ENCODE measurements around the gene PRR33. TPM values are rescaled to one million over a fixed set of nuclear protein-coding genes. Genes with fewer than 3 reads are reported as not detected.
"Not testable (repeated sequence)": the region's sequence is repeated elsewhere in the genome, so short reads cannot be mapped to it uniquely, and the experiment has no call there.

Gene PRR33
- total and polyA plus RNA-seq, 4 experiments from 2014 or later, result 0.18 TPM; not detected in 3

GRCh38 chr11:1878137-1879031, 13.3 kb downstream of the PRR33 start:
- H3K27ac ChIP-seq (ENCODE audit: low read depth, low read length), result no peak overlapping the region
- Mint-ChIP-seq H3K36me3 (peaks cover 0 to 16% of the 10 kb centered on the region in 2 donors), H3K4me1 (peaks cover 5 to 23% (median 16%) of the 10 kb centered on the region in 4 donors), H3K9me3 (peaks cover 0 to 1% (median 0%) of the 10 kb centered on the region in 8 donors), H3K27ac (peak overlapping the region in 1 of 7 donors; percentile 11), H3K27me3 (no peaks in the 10 kb centered on the region), H3K4me3 (no peak overlapping the region)
- no peak overlapping the region for H3K4me3 ChIP-seq (ENCODE audit: low read length in 2 of 2)
- ChIA-PET CTCF (ENCODE audit: partially characterized antibody) (interaction anchor here (1.2 kb wide), 1 partner anchor 273 kb away, joined by 3 read pairs; no protein-coding TSS in a partner anchor), POLR2A (ENCODE audit: partially characterized antibody) (interaction anchor here (0.7 to 12.3 kb wide), 3 partner anchors 20 to 39 kb away, joined by 3 to 189 read pairs (median 4); partner anchors contain the start of gene LSP1)
- peaks cover 6% of the 10 kb centered on the region for H3K36me3 ChIP-seq (ENCODE audit: insufficient read depth, low read length)
- H3K4me1 ChIP-seq (ENCODE audit: insufficient read depth, low read length), result peaks cover 13% of the 10 kb centered on the region
- no peaks in the 10 kb centered on the region for H3K27me3 ChIP-seq (ENCODE audit: insufficient read depth, low read length)
- DNase-seq, result peak in 1 of 5 donors; percentile 34
- no peaks in the 10 kb centered on the region for H3K9me3 ChIP-seq (ENCODE audit: control insufficient read depth in 1 of 2, low read length in 2 of 2)
- intact Hi-C loops (cut with micrococcal nuclease), result no loop called here

GRCh38 chr11:1877211-1878136, 14.2 kb downstream of the PRR33 start:
- CTCF ChIA-PET (ENCODE audit: partially characterized antibody), result interaction anchor here (1.0 to 2.5 kb wide), 3 partner anchors 10 to 224 kb away, joined by 3 to 7 read pairs (median 3); partner anchors contain the start of gene LSP1
- peaks cover 16% of the 10 kb centered on the region for H3K4me1 ChIP-seq (ENCODE audit: insufficient read depth, low read length)

GRCh38 chr11:1876361-1877063, 15.2 kb downstream of the PRR33 start:
- Histone ChIP-seq H3K4me1 (ENCODE audit: insufficient read depth, low read length) (peaks cover 18% of the 10 kb centered on the region), H3K27ac (ENCODE audit: low read depth, low read length) (no peak overlapping the region), H3K9me3 (ENCODE audit: control insufficient read depth in 1 of 2, low read length in 2 of 2) (no peaks in the 10 kb centered on the region), H3K4me3 (ENCODE audit: low read length in 2 of 2) (no peak overlapping the region), H3K27me3 (ENCODE audit: insufficient read depth, low read length) (no peaks in the 10 kb centered on the region), H3K36me3 (ENCODE audit: insufficient read depth, low read length) (no peaks in the 10 kb centered on the region)
- Mint-ChIP-seq H3K36me3 (peaks cover 0 to 12% of the 10 kb centered on the region in 2 donors), H3K4me1 (peaks cover 9 to 37% (median 25%) of the 10 kb centered on the region in 4 donors), H3K27me3 (no peaks in the 10 kb centered on the region), H3K9me3 (peaks cover 0 to 1% (median 0%) of the 10 kb centered on the region in 8 donors), H3K4me3 (no peak overlapping the region), H3K27ac (peak overlapping the region in 1 of 7 donors; percentile 35)
- DNase-seq, result peak in 1 of 5 donors; percentile 30
- intact Hi-C loops (cut with micrococcal nuclease), result no loop called here
- POLR2A ChIA-PET (ENCODE audit: partially characterized antibody), result interaction anchor here (1.0 to 12.3 kb wide), 3 partner anchors 13 to 36 kb away, joined by 3 to 189 read pairs (median 11); partner anchors contain the start of gene LSP1
- CTCF ChIA-PET (ENCODE audit: partially characterized antibody), result interaction anchor here (1.0 to 2.5 kb wide), 5 partner anchors 9 to 223 kb away, joined by 3 to 7 read pairs (median 3); partner anchors contain the start of gene LSP1

More at GRCh38 chr11:1877211-1878136, 14.2 kb downstream of the PRR33 start:
- POLR2A ChIA-PET (ENCODE audit: partially characterized antibody), result interaction anchor here (0.7 to 12.3 kb wide), 3 partner anchors 13 to 26 kb away, joined by 3 to 189 read pairs (median 11); partner anchors contain the start of gene LSP1
- Histone ChIP-seq H3K4me3 (ENCODE audit: low read length in 2 of 2) (no peak overlapping the region), H3K9me3 (ENCODE audit: control insufficient read depth in 1 of 2, low read length in 2 of 2) (no peaks in the 10 kb centered on the region), H3K27me3 (ENCODE audit: insufficient read depth, low read length) (no peaks in the 10 kb centered on the region), H3K27ac (ENCODE audit: low read depth, low read length) (no peak overlapping the region), H3K36me3 (ENCODE audit: insufficient read depth, low read length) (no peaks in the 10 kb centered on the region)
- Mint-ChIP-seq H3K4me1 (peaks cover 7 to 28% (median 19%) of the 10 kb centered on the region in 4 donors), H3K36me3 (peaks cover 0 to 16% of the 10 kb centered on the region in 2 donors), H3K4me3 (no peak overlapping the region), H3K27me3 (no peaks in the 10 kb centered on the region), H3K9me3 (peaks cover 0 to 1% (median 0%) of the 10 kb centered on the region in 8 donors), H3K27ac (peak overlapping the region in 3 of 7 donors; percentile 35 to 64 (median 36))
- intact Hi-C loops (cut with micrococcal nuclease), result no loop called here
- peak in 1 of 5 donors; percentile 27 for DNase-seq

- peak in 1 of 5 donors; percentile 8 for DNase-seq
- ChIA-PET CTCF (ENCODE audit: partially characterized antibody) (interaction anchor here (1.1 to 2.5 kb wide), 4 partner anchors 9 to 182 kb away, joined by 3 to 7 read pairs (median 4); partner anchors contain the start of gene LSP1), POLR2A (ENCODE audit: partially characterized antibody) (interaction anchor here (1.0 to 12.3 kb wide), 4 partner anchors 14 to 41 kb away, joined by 3 to 189 read pairs (median 7); partner anchors contain the start of gene LSP1)
- H3K27me3 Mint-ChIP-seq; H3K27me3 ChIP-seq (ENCODE audit: insufficient read depth, low read length); H3K4me3 Mint-ChIP-seq; H3K36me3 Mint-ChIP-seq; H3K36me3 ChIP-seq (ENCODE audit: insufficient read depth, low read length); H3K9me3 ChIP-seq (ENCODE audit: control insufficient read depth in 1 of 2, low read length in 2 of 2); intact Hi-C loops (cut with micrococcal nuclease); H3K9me3 Mint-ChIP-seq; H3K4me3 ChIP-seq (ENCODE audit: low read length in 2 of 2); H3K27ac ChIP-seq (ENCODE audit: low read depth, low read length): not testable (repeated sequence)
- peaks cover 24% of the 10 kb centered on the region for H3K4me1 ChIP-seq (ENCODE audit: insufficient read depth, low read length)
- peak overlapping the region in 2 of 7 donors; percentile 35 to 42 for H3K27ac Mint-ChIP-seq
- peaks cover 13 to 41% (median 28%) of the 10 kb centered on the region in 4 donors for H3K4me1 Mint-ChIP-seq
Measured at GRCh38 chr11:1875851-1876301, 15.8 kb downstream of the PRR33 start.

GRCh38 chr11:1875093-1875850, 16.4 kb downstream of the PRR33 start:
- DNase-seq, result peak in 1 of 5 donors; percentile 24
- Histone ChIP-seq H3K27me3 (ENCODE audit: insufficient read depth, low read length) (no peaks in the 10 kb centered on the region), H3K4me1 (ENCODE audit: insufficient read depth, low read length) (peaks cover 30% of the 10 kb centered on the region), H3K9me3 (ENCODE audit: control insufficient read depth in 1 of 2, low read length in 2 of 2) (no peaks in the 10 kb centered on the region), H3K27ac (ENCODE audit: low read depth, low read length) (no peak overlapping the region), H3K4me3 (ENCODE audit: low read length in 2 of 2) (no peak overlapping the region), H3K36me3 (ENCODE audit: insufficient read depth, low read length) (no peaks in the 10 kb centered on the region)
- intact Hi-C loops (cut with micrococcal nuclease), result no loop called here
- Mint-ChIP-seq H3K4me1 (peaks cover 18 to 43% (median 31%) of the 10 kb centered on the region in 4 donors), H3K27ac (peak overlapping the region in 5 of 7 donors; percentile 18 to 85 (median 73)), H3K36me3 (peaks cover 0 to 10% of the 10 kb centered on the region in 2 donors), H3K4me3 (no peak overlapping the region), H3K9me3 (peaks cover 0 to 1% (median 0%) of the 10 kb centered on the region in 8 donors), H3K27me3 (no peaks in the 10 kb centered on the region)
- ChIA-PET POLR2A (ENCODE audit: partially characterized antibody) (interaction anchor here (0.6 to 12.3 kb wide), 3 partner anchors 24 to 276 kb away, joined by 3 to 189 read pairs (median 3); partner anchors contain the start of gene LSP1), CTCF (ENCODE audit: partially characterized antibody) (interaction anchor here (1.6 to 2.5 kb wide), 2 partner anchors 22 to 181 kb away, joined by 4 to 7 read pairs; partner anchors contain the start of gene LSP1)

Data from CD4-positive, alpha-beta memory T cell (primary cell).